WTC11 (cell line): ENCODE data around the gene HNRNPAB. TPM values are rescaled to one million over a fixed set of nuclear protein-coding genes. Genes with fewer than 3 reads are reported as not detected.

Experiments
- ATAC-seq: fragments of 200-7000 bp; cut with Tn5 transposase; 2 replicates; pipeline ENCODE4 v1.10.0; 2021; ENCODE audit warnings: mild to moderate bottlenecking, moderate library complexity
- CTCF ChIA-PET: fragments of 300-600 bp; sonication (Branson Sonifier 250); formaldehyde crosslinking; loops from one replicate; lab custom pipeline; 2021; ENCODE audit warnings: antibody characterized with exemption; lab: Charles Lee
- POLR2A ChIA-PET: fragments of 350-600 bp; sonication (Branson Sonifier 250); formaldehyde crosslinking; loops from one replicate; lab custom pipeline; 2021; ENCODE audit warnings: antibody characterized with exemption; lab: Charles Lee
- DNase-seq: peaks from one replicate; pipeline ENCODE4 v3.0.0; 2021; ENCODE audit warnings: low spot score
- H3K27ac Mint-ChIP-seq: 2 replicates; pipeline ENCODE4 v1.8.0; 2021; ENCODE audit warnings: mixed read lengths
- H3K27me3 Mint-ChIP-seq: 2 replicates; pipeline ENCODE4 v1.8.0; 2021; ENCODE audit warnings: low read depth, mild to moderate bottlenecking, moderate library complexity, mixed read lengths
- H3K36me3 Mint-ChIP-seq: 2 replicates; pipeline ENCODE4 v1.8.0; 2021; ENCODE audit warnings: mixed read lengths
- H3K4me1 Mint-ChIP-seq: 2 replicates; pipeline ENCODE4 v1.8.0; 2022; ENCODE audit warnings: mixed read lengths
- H3K4me3 Mint-ChIP-seq: 2 replicates; pipeline ENCODE4 v1.8.0; 2021; ENCODE audit warnings: mild to moderate bottlenecking, moderate library complexity, mixed read lengths
- H3K9me3 Mint-ChIP-seq: 2 replicates; pipeline ENCODE4 v1.8.0; 2021; ENCODE audit warnings: mixed read lengths
- E2F1 ChIP-seq: sonication (generic); formaldehyde crosslinking; IDR thresholded peaks from 2 replicates; pipeline ENCODE4 v1.8.0; 2022; ENCODE audit warnings: mild to moderate bottlenecking, missing genetic modification reagents
- E2F4 ChIP-seq: sonication (generic); formaldehyde crosslinking; IDR thresholded peaks from 2 replicates; pipeline ENCODE4 v1.8.1; 2022; ENCODE audit warnings: low read depth, mild to moderate bottlenecking, moderate library complexity, missing genetic modification reagents, borderline replicate concordance
- ETV6 ChIP-seq: sonication (generic); formaldehyde crosslinking; IDR thresholded peaks from 2 replicates; pipeline ENCODE4 v1.8.1; 2022; ENCODE audit warnings: mild to moderate bottlenecking, missing genetic modification reagents
- FOXK1 ChIP-seq: sonication (generic); formaldehyde crosslinking; IDR thresholded peaks from 2 replicates; pipeline ENCODE4 v1.8.0; 2022; ENCODE audit warnings: mild to moderate bottlenecking, moderate library complexity, missing genetic modification reagents
- GABPB1 ChIP-seq: sonication (generic); formaldehyde crosslinking; IDR thresholded peaks from 2 replicates; pipeline ENCODE4 v1.8.1; 2023; ENCODE audit warnings: mild to moderate bottlenecking, missing genetic modification reagents
- GRHL2 ChIP-seq: fragments of 250-450 bp; sonication (Bioruptor Pico); IDR thresholded peaks from 2 replicates; pipeline ENCODE4 v1.8.0; 2022; ENCODE audit warnings: mild to moderate bottlenecking, moderate library complexity; ENCODE audit not compliant: insufficient replicate concordance, severe bottlenecking
- GTF2I ChIP-seq: fragments of 250-450 bp; sonication (Bioruptor Pico); conservative IDR thresholded peaks from 2 replicates; pipeline ENCODE4 v1.4.0; 2021; ENCODE audit warnings: mild to moderate bottlenecking
- HMGA2 ChIP-seq: fragments of 250-450 bp; sonication (Bioruptor Pico); IDR thresholded peaks from 2 replicates; pipeline ENCODE4 v1.4.0; 2021; ENCODE audit warnings: mild to moderate bottlenecking, moderate library complexity
- JUN ChIP-seq: sonication (generic); formaldehyde crosslinking; IDR thresholded peaks from 2 replicates; pipeline ENCODE4 v1.8.0; 2023; ENCODE audit warnings: mild to moderate bottlenecking, missing genetic modification reagents
- KAT7 ChIP-seq: sonication (generic); formaldehyde crosslinking; IDR thresholded peaks from 2 replicates; pipeline ENCODE4 v1.8.1; 2023; ENCODE audit warnings: missing genetic modification reagents, mild to moderate bottlenecking, borderline replicate concordance
- NFE2L1 ChIP-seq: sonication (generic); formaldehyde crosslinking; IDR thresholded peaks from 2 replicates; pipeline ENCODE4 v1.8.1; 2023; ENCODE audit warnings: missing genetic modification reagents
- NR1H2 ChIP-seq: sonication (generic); formaldehyde crosslinking; IDR thresholded peaks from 2 replicates; pipeline ENCODE4 v1.9.0; 2021; ENCODE audit warnings: mild to moderate bottlenecking, moderate library complexity, missing genetic modification reagents
- NR3C1 ChIP-seq: sonication (generic); formaldehyde crosslinking; conservative IDR thresholded peaks from 2 replicates; pipeline ENCODE4 v1.8.1; 2023; ENCODE audit warnings: low read depth, mild to moderate bottlenecking, missing genetic modification reagents
- SP1 ChIP-seq: sonication (generic); formaldehyde crosslinking; conservative IDR thresholded peaks from 2 replicates; pipeline ENCODE4 v1.8.1; 2022; ENCODE audit warnings: missing genetic modification reagents
- TEAD4 ChIP-seq: sonication (generic); formaldehyde crosslinking; IDR thresholded peaks from 2 replicates; pipeline ENCODE4 v1.8.0; 2022; ENCODE audit warnings: mild to moderate bottlenecking, missing genetic modification reagents
- ZNF138 ChIP-seq: sonication (generic); formaldehyde crosslinking; conservative IDR thresholded peaks from 2 replicates; pipeline ENCODE4 v1.8.1; 2022; ENCODE audit warnings: mild to moderate bottlenecking, moderate library complexity, missing genetic modification reagents
- ZNF232 ChIP-seq: sonication (generic); formaldehyde crosslinking; IDR thresholded peaks from 2 replicates; pipeline ENCODE4 v1.8.0; 2022; ENCODE audit warnings: mild to moderate bottlenecking, missing genetic modification reagents
- ZNF416 ChIP-seq: fragments of 250-450 bp; sonication (Bioruptor Pico); IDR thresholded peaks from 2 replicates; pipeline ENCODE4 v1.9.0; 2021; ENCODE audit warnings: mild to moderate bottlenecking, inconsistent platforms
- ZNF423 ChIP-seq: fragments of 250-450 bp; sonication (Bioruptor Pico); IDR thresholded peaks from 2 replicates; pipeline ENCODE4 v2.1.2; 2022; ENCODE audit warnings: mild to moderate bottlenecking, moderate library complexity
- total RNA-seq: library from RNA; stranded (reverse); gene quantifications from 3 replicates; pipeline ENCODE4 v1.2.3, GENCODE V29; 2021
- TF ChIP-seq, protein P1 (sequence below): sonication (generic); formaldehyde crosslinking; conservative IDR thresholded peaks from 2 replicates; pipeline ENCODE4 v1.8.1; 2022; ENCODE audit warnings: mild to moderate bottlenecking, missing genetic modification reagents
- TF ChIP-seq, protein P2 (sequence below): sonication (generic); formaldehyde crosslinking; IDR thresholded peaks from 2 replicates; pipeline ENCODE4 v1.8.1; 2023; ENCODE audit warnings: mild to moderate bottlenecking, moderate library complexity, missing genetic modification reagents
- TF ChIP-seq, protein P3 (sequence below): sonication (generic); formaldehyde crosslinking; IDR thresholded peaks from 2 replicates; pipeline ENCODE4 v1.8.0; 2022; ENCODE audit warnings: mild to moderate bottlenecking, missing genetic modification reagents
- TF ChIP-seq, protein P4 (sequence below): fragments of 250-450 bp; sonication (Bioruptor Pico); conservative IDR thresholded peaks from 2 replicates; pipeline ENCODE4 v1.9.0; 2021; ENCODE audit warnings: mild to moderate bottlenecking
- TF ChIP-seq, protein P5 (sequence below): fragments of 250-450 bp; sonication (Bioruptor Pico); IDR thresholded peaks from 2 replicates; pipeline ENCODE4 v1.9.0; 2021; ENCODE audit warnings: moderate library complexity, mild to moderate bottlenecking, inconsistent platforms, borderline replicate concordance
- TF ChIP-seq, protein P6 (sequence below): sonication (generic); formaldehyde crosslinking; IDR thresholded peaks from 2 replicates; pipeline ENCODE4 v1.8.0; 2022; ENCODE audit warnings: mild to moderate bottlenecking, missing genetic modification reagents

Gene HNRNPAB
- total RNA-seq, 1 experiment from 2014 or later = 457 TPM

GRCh38 chr5:178210073-178210535 lies 5.8 kb downstream of the HNRNPAB start:
- ChIA-PET POLR2A (interaction anchor here (1.0 to 1.8 kb wide), 2 partner anchors 30 to 416 kb away, joined by 3 to 7 read pairs; no protein-coding TSS in a partner anchor), CTCF (interaction anchor here (0.9 to 1.3 kb wide), 4 partner anchors 13 to 30 kb away, joined by 3 to 6 read pairs (median 4); partner anchors contain the start of gene PHYKPL)
- H3K27me3 Mint-ChIP-seq = no peaks in the 10 kb centered on the region
- H3K4me1 Mint-ChIP-seq = peaks cover 21% of the 10 kb centered on the region
- no peaks in the 10 kb centered on the region for H3K9me3 Mint-ChIP-seq
- ATAC-seq (no peak), DNase-seq (no peak)
- TF ChIP-seq, protein P1, sequence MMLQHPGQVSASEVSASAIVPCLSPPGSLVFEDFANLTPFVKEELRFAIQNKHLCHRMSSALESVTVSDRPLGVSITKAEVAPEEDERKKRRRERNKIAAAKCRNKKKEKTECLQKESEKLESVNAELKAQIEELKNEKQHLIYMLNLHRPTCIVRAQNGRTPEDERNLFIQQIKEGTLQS = no peak
- TF ChIP-seq, protein P2, sequence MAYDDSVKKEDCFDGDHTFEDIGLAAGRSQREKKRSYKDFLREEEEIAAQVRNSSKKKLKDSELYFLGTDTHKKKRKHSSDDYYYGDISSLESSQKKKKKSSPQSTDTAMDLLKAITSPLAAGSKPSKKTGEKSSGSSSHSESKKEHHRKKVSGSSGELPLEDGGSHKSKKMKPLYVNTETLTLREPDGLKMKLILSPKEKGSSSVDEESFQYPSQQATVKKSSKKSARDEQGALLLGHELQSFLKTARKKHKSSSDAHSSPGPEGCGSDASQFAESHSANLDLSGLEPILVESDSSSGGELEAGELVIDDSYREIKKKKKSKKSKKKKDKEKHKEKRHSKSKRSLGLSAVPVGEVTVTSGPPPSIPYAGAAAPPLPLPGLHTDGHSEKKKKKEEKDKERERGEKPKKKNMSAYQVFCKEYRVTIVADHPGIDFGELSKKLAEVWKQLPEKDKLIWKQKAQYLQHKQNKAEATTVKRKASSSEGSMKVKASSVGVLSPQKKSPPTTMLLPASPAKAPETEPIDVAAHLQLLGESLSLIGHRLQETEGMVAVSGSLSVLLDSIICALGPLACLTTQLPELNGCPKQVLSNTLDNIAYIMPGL (CRISPR knock-in tag) = no peak
- no peak for TF ChIP-seq GRHL2 (CRISPR knock-in tag)
- TF ChIP-seq, protein P3, sequence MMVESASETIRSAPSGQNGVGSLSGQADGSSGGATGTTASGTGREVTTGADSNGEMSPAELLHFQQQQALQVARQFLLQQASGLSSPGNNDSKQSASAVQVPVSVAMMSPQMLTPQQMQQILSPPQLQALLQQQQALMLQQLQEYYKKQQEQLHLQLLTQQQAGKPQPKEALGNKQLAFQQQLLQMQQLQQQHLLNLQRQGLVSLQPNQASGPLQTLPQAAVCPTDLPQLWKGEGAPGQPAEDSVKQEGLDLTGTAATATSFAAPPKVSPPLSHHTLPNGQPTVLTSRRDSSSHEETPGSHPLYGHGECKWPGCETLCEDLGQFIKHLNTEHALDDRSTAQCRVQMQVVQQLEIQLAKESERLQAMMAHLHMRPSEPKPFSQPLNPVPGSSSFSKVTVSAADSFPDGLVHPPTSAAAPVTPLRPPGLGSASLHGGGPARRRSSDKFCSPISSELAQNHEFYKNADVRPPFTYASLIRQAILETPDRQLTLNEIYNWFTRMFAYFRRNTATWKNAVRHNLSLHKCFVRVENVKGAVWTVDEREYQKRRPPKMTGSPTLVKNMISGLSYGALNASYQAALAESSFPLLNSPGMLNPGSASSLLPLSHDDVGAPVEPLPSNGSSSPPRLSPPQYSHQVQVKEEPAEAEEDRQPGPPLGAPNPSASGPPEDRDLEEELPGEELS (CRISPR knock-in tag) = 0 out of 2 replicates have a peak, but pooled peaks have one; percentile 31
- TF ChIP-seq NR3C1 = no peak
- no peak for TF ChIP-seq TEAD4 (CRISPR knock-in tag)
- TF ChIP-seq ZNF416 (CRISPR knock-in tag) = 0 out of 2 replicates have a peak, but pooled peaks have one; percentile 52
- H3K27ac Mint-ChIP-seq = no peak overlapping the region
- H3K4me3 Mint-ChIP-seq = no peak overlapping the region
- H3K36me3 Mint-ChIP-seq = peaks cover 92% of the 10 kb centered on the region

DNA sequence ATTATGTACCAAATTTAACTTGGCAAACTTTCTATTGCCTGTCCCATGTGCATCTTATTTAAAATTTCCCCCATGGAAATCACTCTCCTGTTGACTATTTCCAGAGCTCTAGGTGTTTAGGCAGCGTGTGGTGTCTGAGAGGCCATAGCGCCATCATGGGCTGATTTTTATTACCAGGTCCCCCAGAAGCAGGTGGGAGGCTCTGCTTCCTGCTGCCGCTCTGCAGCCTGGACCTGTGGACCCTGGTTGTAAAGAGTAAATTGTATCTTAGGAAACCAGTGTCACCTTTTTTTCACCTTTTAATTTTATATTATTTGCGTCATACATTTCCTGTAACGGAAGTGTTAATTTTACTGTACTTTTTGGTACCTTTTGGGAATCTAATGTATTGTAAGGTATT lies 6.4 kb downstream of the HNRNPAB start:
- no peaks in the 10 kb centered on the region for H3K27me3 Mint-ChIP-seq
- H3K4me1 Mint-ChIP-seq = peaks cover 21% of the 10 kb centered on the region
- no peaks in the 10 kb centered on the region for H3K9me3 Mint-ChIP-seq
- H3K4me3 Mint-ChIP-seq = no peak overlapping the region
- ATAC-seq (no peak), DNase-seq (no peak)
- H3K27ac Mint-ChIP-seq = no peak overlapping the region; the same call in 1 of the 2 replicates
- ChIA-PET CTCF (interaction anchor here (1.3 kb wide), 1 partner anchor 22 kb away, joined by 3 read pairs; the partner anchor contains the start of gene PHYKPL), POLR2A (interaction anchor here (0.6 to 1.8 kb wide), 3 partner anchors 31 to 415 kb away, joined by 3 to 7 read pairs (median 4); no protein-coding TSS in a partner anchor)
- peaks cover 88% of the 10 kb centered on the region for H3K36me3 Mint-ChIP-seq
- TF ChIP-seq GABPB1 (CRISPR knock-in tag) (no peak), SP1 (CRISPR knock-in tag) (no peak), E2F1 (CRISPR knock-in tag) (no peak), NFE2L1 (CRISPR knock-in tag) (no peak), NR1H2 (CRISPR knock-in tag) (no peak), ZNF423 (CRISPR knock-in tag) (no peak), KAT7 (CRISPR knock-in tag) (no peak), JUN (no peak), HMGA2 (CRISPR knock-in tag) (no peak), FOXK1 (CRISPR knock-in tag) (no peak), GTF2I (no peak), ZNF232 (CRISPR knock-in tag) (no peak), E2F4 (no peak), ZNF138 (no peak), ETV6 (CRISPR knock-in tag) (no peak)
- TF ChIP-seq, protein P4, sequence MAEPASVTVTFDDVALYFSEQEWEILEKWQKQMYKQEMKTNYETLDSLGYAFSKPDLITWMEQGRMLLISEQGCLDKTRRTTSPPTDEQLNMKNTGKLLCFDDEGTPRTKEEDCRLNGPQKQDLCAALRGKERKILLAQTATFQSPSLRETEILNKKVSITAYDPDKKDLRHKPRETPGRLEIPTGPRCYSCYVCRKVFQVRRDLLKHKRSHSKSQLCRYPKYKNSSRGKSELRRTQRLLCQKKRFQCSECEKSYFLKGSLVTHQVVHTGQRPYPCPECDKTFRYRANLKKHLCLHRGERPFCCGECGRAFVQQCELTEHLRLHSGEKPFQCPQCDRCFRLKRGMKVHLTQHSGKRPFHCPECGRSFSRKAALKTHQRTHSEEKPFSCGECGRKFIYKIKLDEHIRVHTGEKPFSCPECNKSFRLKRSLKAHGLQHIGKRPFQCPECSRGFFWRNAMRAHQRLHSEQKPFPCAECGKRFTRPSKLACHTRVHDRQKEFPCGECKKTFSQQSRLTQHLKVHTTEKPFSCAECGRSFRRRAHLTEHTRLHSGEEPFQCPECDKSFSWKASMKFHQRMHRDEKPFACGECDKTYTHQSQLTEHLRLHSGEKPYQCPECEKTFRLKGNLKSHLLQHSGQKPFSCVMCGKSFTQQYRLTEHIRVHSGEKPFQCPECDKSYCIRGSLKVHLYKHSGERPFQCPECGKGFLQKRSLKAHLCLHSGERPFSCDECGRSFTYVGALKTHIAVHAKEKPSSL = no peak
- TF ChIP-seq, protein P5, sequence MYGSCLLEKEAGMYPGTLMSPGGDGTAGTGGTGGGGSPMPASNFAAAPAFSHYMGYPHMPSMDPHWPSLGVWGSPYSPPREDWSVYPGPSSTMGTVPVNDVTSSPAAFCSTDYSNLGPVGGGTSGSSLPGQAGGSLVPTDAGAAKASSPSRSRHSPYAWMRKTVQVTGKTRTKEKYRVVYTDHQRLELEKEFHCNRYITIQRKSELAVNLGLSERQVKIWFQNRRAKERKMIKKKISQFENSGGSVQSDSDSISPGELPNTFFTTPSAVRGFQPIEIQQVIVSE (CRISPR knock-in tag) = no peak
- TF ChIP-seq, protein P6, sequence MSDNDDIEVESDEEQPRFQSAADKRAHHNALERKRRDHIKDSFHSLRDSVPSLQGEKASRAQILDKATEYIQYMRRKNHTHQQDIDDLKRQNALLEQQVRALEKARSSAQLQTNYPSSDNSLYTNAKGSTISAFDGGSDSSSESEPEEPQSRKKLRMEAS (CRISPR knock-in tag) = no peak
